CD4-positive, alpha-beta T cell treated with Interleukin-21 for 1 hour (primary cell): ENCODE data around the gene N4BP2.

Experiments used
- DNase-seq: peaks from one replicate; pipeline ENCODE4 v3.0.0-alpha.2; 2020

Gene N4BP2

GRCh38 chr4:40193578-40193977, 136.9 kb downstream of the N4BP2 start:
- no peak for DNase-seq

DNA sequence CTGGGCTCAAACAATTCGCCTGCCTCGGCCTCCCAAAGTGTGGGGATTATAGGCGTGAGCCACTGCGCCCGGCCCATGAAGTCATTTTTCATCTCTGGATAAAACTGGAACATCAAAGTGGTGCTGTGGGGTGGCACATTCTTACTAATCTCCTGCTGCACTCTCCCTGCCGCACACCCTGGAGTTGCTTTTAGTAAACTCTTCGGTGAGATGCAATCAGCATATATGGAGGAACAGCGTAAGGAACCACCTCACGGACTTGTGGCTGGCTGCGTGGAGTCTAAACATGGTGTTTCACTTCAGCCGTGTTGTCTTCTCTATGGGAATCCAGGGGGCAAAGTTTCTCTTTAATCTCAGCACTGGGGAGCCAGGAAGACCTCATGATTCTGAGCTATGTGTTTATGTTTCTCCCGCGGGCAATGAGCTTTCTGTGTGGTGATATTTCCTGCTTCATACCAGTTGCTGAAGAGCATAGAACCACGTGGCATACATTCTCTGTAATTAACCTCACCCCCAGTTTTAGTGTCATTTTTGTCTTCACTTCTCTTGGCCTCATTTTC, 138.0 kb downstream of the N4BP2 start:
- peak; percentile 78 for DNase-seq

DNA sequence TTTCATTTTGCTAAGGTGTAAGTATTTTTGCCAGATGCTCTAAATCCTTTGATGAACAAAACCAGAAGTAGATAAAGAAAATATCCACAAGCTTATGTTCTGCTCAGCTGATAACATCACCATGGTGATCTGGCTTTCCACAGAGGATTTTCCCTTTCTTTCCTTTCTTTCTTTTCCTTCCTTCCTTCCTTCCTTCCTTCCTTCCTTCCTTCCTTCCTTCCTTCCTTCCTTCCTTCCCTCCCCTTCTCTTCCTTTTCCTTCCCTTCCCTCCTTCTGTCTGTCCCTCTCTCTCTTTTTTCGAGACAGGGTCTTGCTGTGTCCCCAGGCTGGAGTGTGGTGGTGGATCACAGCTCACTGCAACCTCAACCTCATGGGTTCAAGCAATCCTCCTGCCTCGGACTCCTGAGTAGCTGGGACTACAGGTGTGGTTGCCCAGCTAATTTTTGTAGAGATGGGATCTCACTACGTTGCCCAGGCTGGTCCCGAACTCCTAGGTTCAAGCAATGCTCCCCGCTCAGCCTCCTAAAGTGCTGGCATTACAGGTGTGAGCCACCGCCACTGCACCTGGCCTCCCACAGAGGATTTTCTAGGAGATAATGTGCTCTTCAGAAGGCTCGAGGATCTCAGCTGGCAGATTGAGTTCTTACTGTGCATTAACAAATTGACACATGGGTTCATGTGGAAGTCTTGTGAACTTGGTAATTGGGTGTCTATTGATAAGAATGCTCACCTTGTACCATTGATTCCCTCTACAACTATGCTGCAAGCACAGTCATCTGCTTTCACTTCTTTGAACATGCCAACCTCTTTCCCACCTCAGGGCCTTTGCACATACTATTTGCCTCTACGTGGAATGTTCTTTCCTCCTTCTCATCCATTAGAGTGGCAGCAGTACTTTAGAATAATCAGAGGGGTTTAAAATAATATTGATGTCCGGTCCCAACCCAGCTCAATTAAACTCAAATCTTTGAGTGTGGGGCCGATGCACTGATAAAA, 138.8 kb downstream of the N4BP2 start:
- no peak for DNase-seq

GRCh38 chr4:40196272-40196671, 139.6 kb downstream of the N4BP2 start:
- peak; percentile 19 for DNase-seq

- peak; percentile 90 for DNase-seq
Observed at GRCh38 chr4:40196724-40197281, 140.2 kb downstream of the N4BP2 start, which contains the start of gene RHOH. Gene RHOH, plus strand, starts transcription at chr4:40197031. Its CDS starts 46,356 bp downstream, at chr4:40243387.

- DNase-seq, result peak; percentile 89
Observed at GRCh38 chr4:40197879-40198689, 141.4 kb downstream of the N4BP2 start.

GRCh38 chr4:40199179-40199670, 142.6 kb downstream of the N4BP2 start:
- DNase-seq, result peak; percentile 64

DNA sequence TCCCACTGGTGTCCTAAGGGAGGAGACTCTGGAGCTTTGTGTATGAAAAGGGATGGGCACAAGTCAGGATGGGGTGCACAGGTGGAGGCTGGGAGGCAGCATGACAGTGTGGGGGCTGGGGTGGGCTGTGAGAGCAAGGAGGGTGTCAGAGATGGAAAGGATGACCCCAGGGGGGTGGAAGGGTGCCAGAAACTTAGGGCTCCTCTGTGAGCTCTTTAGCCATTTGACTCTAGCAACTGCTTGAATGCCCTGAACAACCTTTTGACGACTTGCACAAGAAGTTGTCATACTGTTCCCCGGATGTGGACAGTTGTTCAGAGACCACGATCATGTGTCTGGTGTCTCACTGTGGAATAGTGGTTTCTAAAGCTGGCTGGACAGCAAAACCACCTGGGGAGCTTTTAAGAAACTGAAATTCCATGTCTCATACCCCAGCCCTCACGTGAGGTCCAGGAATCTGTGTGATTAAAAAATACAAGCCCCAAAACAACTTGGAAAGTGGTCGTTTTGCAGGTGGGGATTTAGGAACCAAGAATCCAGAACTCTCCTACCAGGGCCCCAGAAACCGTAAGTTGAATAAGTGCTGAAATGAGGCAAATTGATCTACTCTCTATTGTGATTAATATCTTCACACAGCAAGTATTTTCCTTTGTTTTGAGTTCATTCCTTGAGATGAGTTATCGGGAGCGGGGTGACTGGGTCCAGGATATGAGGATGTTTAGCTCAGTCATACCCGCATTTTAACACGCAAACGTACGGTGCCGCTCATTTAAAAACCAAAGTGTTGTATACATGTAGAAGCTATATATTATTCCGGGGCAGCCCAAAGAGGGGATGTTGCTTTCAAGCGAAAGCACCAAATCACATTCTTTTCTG, 143.6 kb downstream of the N4BP2 start:
- DNase-seq, result peak; percentile 84

GRCh38 chr4:40200875-40201801, 144.5 kb downstream of the N4BP2 start:
- DNase-seq, result peak; percentile 75

- DNase-seq, result peak; percentile 21
Observed at GRCh38 chr4:40201898-40202297, 145.2 kb downstream of the N4BP2 start.

DNA sequence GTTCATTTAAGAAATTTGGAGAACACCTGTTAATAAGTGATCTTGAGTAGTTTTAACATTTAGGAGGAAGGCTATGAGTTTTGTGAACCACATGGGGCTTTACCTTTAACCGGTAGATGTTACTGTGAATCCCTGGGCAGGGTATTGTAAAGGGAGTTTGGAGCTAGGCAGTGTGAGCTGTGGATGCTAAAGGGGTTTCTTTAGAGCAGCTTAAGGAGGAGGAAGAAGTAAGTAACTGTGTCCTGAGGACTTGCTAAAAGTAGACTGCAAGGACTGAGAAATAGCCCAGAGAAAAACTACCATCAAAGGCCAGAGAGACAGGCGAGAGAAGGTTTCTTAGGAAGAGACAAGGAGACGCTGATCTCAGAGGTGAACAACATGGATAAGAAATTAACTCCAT, 145.8 kb downstream of the N4BP2 start:
- peak; percentile 46 for DNase-seq

- peak; percentile 38 for DNase-seq
Observed at GRCh38 chr4:40204507-40205258, 148.0 kb downstream of the N4BP2 start.

- DNase-seq, result peak; percentile 70
Observed at GRCh38 chr4:40205259-40206198, 148.9 kb downstream of the N4BP2 start.

- DNase-seq, result peak; percentile 63
Observed at GRCh38 chr4:40206426-40206825, 149.8 kb downstream of the N4BP2 start.
